GM18873 (cell line): ENCODE measurements around the gene AICDA.
"Not testable (repeated sequence)": the region's sequence is repeated elsewhere in the genome, so short reads cannot be mapped to it uniquely, and the experiment has no call there.

Experiments
- ATAC-seq: cut with Tn5 transposase; IDR thresholded peaks from one replicate; pipeline ENCODE4 v1.9.1; 2021; ENCODE audit warnings: mild to moderate bottlenecking, moderate library complexity, moderate number of reproducible peaks; ENCODE audit not compliant: unreplicated experiment, low FRiP score

The AICDA gene

DNA sequence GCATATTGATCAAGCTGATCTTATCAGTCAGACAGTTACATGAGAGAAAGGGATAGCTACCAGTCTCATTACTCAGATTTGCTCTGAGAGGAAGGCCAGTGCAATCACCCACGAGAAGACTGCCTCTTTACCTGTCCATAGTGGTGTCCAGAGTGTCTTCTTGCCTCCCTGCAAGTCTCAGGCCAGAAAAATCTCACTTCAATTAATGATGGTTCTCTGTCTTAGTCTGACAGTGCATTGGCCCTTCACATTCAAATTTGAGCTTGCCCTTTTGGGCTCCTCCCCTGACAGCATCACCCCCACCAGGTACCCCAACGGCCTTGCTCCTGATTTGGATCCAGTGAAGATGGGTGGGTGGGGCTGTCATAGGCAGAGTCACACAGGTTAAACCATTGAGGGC lies at the start of gene AICDA:
AICDA (minus strand) TSS at position 231 of the 400 bp plus-strand sequence; CDS start at position 139, 92 bp downstream.
- peak; percentile 34 for ATAC-seq

- ATAC-seq: no peak
Measured at GRCh38 chr12:8661751-8662150, 49.1 kb upstream of the AICDA start.

- ATAC-seq: no peak
Measured at GRCh38 chr12:8661016-8661415, 48.4 kb upstream of the AICDA start.

- no peak for ATAC-seq
Measured at GRCh38 chr12:8658346-8658745, 45.7 kb upstream of the AICDA start.

DNA sequence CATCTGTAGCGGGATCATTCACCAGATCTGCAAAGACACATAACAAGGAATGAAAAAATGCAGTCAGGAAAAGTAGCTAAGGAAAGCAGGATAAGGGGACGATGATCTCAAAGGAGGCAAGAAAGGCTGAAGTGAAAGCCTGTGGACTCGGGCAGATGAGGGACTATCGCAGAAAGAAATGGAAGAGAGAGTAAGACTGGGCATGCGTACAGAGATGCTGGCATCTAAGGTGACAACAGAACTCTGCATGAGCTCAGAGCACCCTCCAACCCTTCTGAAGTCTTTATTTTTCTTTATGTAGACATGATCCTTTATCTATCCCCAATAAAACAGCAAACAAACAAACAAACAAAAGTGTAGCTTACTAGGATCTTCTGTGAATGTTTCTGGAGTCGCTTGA lies 42.8 kb upstream of the AICDA start:
- ATAC-seq: no peak

- ATAC-seq: peak; percentile 70
Measured at GRCh38 chr12:8648576-8649205, 36.0 kb upstream of the AICDA start.

DNA sequence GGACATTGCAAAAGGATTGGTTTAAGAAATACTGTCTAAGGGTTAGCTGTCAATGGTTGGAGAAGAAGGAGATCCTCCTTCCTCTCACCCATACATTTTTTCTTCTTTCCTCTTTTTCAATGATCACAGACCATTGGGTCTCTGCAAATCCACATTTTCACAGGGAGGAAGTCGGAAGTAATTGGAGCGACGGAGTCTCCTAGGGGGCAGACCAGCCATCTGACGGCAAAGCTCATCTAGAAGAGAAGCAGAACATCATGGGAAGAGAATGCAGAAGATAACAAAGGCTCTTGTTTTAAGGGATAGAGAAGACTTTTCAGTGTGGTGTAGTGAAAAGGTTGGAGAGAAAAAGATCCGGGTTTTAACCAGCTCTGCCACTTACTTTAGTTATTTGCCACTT lies 35.3 kb upstream of the AICDA start:
- ATAC-seq: no peak

GRCh38 chr12:8644345-8645248 lies 31.9 kb upstream of the AICDA start:
- peak; percentile 41 for ATAC-seq

DNA sequence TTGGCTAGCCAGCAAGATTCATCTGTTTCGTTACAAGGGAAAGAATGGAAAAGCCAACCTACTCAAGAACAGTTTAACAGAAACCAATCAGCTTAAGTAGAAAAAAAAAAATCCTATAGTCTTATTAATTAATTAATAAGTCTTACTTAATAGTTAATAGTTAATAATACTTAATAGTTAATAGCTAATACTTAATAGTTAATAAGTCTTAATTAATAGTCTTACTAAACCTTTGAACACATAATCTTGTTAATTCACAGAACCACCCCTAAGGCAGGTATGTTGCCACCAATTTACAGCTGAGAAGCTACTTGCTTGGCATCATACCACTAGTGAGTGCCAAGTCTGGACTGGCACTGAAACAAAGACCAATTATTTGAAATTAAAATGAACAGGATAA lies 30.1 kb upstream of the AICDA start:
- ATAC-seq: no peak

DNA sequence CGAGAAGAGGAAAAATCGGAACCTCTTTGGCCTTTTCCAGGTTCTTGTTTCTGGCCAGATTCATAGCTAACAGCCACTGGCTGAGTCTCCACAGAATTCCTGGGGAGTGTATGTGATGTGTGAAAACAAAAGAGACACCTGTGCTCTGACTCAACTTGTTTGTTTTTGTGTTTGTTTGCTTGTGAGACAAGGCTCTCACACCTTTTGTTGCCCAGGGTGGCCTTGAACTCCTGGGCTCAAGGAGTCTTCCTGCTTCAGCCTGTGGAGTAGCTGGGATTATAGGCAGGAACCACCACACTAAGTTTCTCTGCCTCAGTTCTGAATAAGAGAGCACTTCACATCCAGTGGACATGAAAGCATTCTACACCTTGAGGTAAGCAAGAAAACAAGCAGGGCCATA lies 27.3 kb upstream of the AICDA start:
- no peak for ATAC-seq

DNA sequence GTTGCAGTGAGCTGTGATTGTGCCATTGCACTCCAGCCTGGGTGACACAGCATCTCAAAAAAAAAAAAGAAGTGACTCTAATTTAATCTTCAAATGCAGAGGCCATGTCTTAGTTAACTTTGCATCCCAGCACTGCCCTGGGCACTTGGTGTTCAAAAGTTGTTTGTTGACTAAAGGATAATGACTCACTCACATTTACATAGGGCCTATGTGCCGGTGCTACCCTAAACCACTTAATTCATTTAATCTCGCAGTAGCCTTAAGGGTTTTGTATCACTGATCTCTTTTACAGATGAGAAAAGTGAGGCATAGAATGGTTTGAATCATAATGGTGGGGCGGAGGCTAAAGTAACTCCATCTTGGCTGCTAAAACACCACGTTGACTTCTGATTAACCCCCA lies 26.3 kb upstream of the AICDA start:
- ATAC-seq: no peak

DNA sequence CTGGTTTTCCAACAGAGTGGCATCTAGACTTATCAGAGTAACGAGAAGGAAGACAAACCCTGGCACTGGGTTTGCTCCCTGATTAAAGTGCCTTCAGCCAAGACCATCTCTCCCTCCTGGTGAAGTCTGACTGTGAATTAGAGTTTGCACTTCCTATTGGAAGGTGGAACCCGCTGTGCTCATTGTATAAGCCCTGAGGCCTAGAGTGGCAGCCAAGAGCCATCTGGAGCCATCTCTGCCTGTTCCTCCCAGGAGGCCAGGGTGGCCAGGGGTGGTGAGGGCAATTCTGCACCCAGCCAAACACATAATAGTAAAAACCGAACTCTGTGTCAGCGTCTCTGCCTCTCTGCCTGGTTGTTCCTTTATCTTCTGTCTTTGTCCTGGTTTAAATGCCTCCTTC lies 25.0 kb upstream of the AICDA start:
- no peak for ATAC-seq

- no peak for ATAC-seq
Measured at GRCh38 chr12:8637244-8637643, 24.6 kb upstream of the AICDA start.

GRCh38 chr12:8636581-8636980 lies 23.9 kb upstream of the AICDA start:
- ATAC-seq: no peak

- ATAC-seq: not testable (repeated sequence)
Measured at GRCh38 chr12:8636007-8636346, 23.3 kb upstream of the AICDA start.

- ATAC-seq: not testable (repeated sequence)
Measured at GRCh38 chr12:8635342-8636006, 22.8 kb upstream of the AICDA start.

GRCh38 chr12:8630131-8630530 lies 17.5 kb upstream of the AICDA start:
- no peak for ATAC-seq

- peak; percentile 92 for ATAC-seq
Measured at GRCh38 chr12:8629486-8630033, 16.9 kb upstream of the AICDA start.

DNA sequence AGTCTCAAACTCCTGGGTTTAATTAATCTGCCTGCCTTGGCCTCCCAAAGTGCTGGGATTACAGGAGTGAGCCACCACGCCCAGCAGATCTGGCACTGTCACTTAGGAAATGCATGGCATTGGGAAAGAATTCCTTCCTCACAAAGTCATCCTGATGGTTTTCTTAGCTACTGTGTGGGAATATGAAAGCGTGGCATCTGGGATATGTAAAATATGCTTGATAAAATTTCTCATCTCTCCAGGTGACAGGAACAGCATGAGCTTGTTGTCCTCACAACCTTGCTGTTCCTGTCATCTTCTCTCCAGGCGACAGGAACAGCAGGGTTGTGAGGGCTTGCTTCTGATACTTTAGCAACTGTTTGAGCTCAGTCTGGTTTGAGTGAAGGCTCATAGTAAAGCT lies 16.1 kb upstream of the AICDA start:
- ATAC-seq: no peak

DNA sequence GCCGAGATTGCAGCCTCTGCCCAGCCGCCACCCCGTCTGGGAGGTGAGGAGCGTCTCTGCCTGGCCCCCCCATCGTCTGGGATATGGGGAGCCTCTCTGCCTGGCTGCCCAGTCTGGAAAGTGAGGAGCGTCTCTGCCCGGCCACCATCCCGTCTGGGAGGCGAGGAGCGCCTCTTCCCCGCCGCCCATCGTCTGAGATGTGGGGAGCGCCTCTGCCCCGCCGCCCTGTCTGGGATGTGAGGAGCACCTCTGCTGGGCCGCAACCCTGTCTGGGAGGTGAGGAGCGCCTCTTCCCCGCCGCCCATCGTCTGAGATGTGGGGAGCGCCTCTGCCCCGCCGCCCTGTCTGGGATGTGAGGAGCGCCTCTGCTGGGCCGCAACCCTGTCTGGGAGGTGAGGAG lies 12.1 kb upstream of the AICDA start:
- not testable (repeated sequence) for ATAC-seq

DNA sequence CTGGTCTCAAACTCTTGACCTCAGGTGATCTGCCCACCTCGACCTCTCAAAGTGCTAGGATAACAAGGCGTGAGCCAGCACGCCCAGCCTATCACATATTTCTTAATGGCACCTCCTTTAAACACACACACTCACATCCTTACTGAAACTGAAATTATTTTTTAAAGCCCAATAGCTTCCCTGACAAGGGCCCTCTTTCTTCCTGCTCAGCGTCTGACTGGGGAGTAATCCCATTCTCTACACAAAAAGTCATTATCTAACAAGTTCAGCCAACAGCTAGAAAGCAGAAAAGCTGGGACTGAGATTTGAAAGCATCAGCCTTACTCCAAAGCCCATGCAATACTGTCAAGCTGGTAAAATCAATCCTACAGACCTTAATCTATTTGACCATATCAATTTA lies 10.0 kb upstream of the AICDA start:
- no peak for ATAC-seq
